MM.1S (cell line): ENCODE results near the gene FAM120A.

Experiments used
- DNase-seq: peaks from one replicate; pipeline ENCODE4 v3.0.0-alpha.2; 2015
- H2AFZ ChIP-seq: fragments of 300-600 bp; sonication (generic); 2 replicates; pipeline ENCODE4 v1.6.0; 2016; ENCODE audit warnings: antibody characterized with exemption, low read length
- H3F3A ChIP-seq: fragments of 300-600 bp; sonication (generic); 2 replicates; pipeline ENCODE4 v1.6.1; 2016; ENCODE audit warnings: mild to moderate bottlenecking, antibody characterized with exemption, low read length, moderate library complexity, mixed read lengths; ENCODE audit not compliant: insufficient read depth
- H3K27ac ChIP-seq: fragments of 300-600 bp; sonication (generic); 2 replicates; pipeline ENCODE4 v1.5.1; 2016; ENCODE audit warnings: mild to moderate bottlenecking, low read length
- H3K27me3 ChIP-seq: fragments of 300-600 bp; sonication (generic); replicated peaks from 2 replicates; pipeline ENCODE4 v1.6.0; 2016; ENCODE audit warnings: low read length; ENCODE audit not compliant: insufficient read depth
- H3K36me3 ChIP-seq: fragments of 300-600 bp; sonication (generic); replicated peaks from 2 replicates; pipeline ENCODE4 v1.6.1; 2016; ENCODE audit warnings: mild to moderate bottlenecking, low read length, mixed read lengths; ENCODE audit not compliant: insufficient read depth
- H3K4me1 ChIP-seq: fragments of 300-600 bp; sonication (generic); 2 replicates; pipeline ENCODE4 v1.6.1; 2016; ENCODE audit warnings: low read length, mixed read lengths
- H3K4me2 ChIP-seq: fragments of 300-600 bp; sonication (generic); 2 replicates; pipeline ENCODE4 v1.6.0; 2016; ENCODE audit warnings: low read depth, low read length
- H3K4me3 ChIP-seq: fragments of 300-600 bp; sonication (generic); 2 replicates; pipeline ENCODE4 v1.5.1; 2016; ENCODE audit warnings: low read length, mixed read lengths
- H3K79me2 ChIP-seq: fragments of 300-600 bp; sonication (generic); 2 replicates; pipeline ENCODE4 v1.6.1; 2016; ENCODE audit warnings: mixed run types, low read length, mixed read lengths
- H3K9ac ChIP-seq: fragments of 300-600 bp; sonication (generic); 2 replicates; pipeline ENCODE4 v1.6.1; 2016; ENCODE audit warnings: low read length, mixed read lengths
- H3K9me2 ChIP-seq: fragments of 300-600 bp; sonication (generic); replicated peaks from 2 replicates; pipeline ENCODE4 v1.6.1; 2016; ENCODE audit warnings: mild to moderate bottlenecking, low read length, mixed read lengths; ENCODE audit not compliant: insufficient read depth
- H3K9me3 ChIP-seq: fragments of 300-600 bp; sonication (generic); replicated peaks from 2 replicates; pipeline ENCODE4 v1.6.1; 2016; ENCODE audit warnings: mild to moderate bottlenecking, low read length, mixed read lengths; ENCODE audit not compliant: insufficient read depth
- H4K20me1 ChIP-seq: fragments of 300-600 bp; sonication (generic); 2 replicates; pipeline ENCODE4 v1.6.1; 2016; ENCODE audit warnings: mild to moderate bottlenecking, low read length, moderate library complexity, mixed read lengths; ENCODE audit not compliant: insufficient read depth
- EZH2 ChIP-seq: fragments of 300-600 bp; sonication (generic); optimal IDR thresholded peaks from 2 replicates; pipeline ENCODE3; 2017; ENCODE audit warnings: low read depth, mild to moderate bottlenecking, antibody characterized with exemption, low read length, mixed read lengths
- EZH2phosphoT487 ChIP-seq: fragments of 300-600 bp; sonication (generic); IDR thresholded peaks from 2 replicates; pipeline ENCODE4 v1.6.1; 2018; ENCODE audit warnings: antibody characterized with exemption, low read length
- TF ChIP-seq, protein P1 (sequence below): fragments of 300-600 bp; sonication (generic); IDR thresholded peaks from 2 replicates; pipeline ENCODE4 v1.5.1; 2016; ENCODE audit warnings: antibody characterized with exemption, low read length, mixed read lengths

Gene FAM120A

GRCh38 chr9:93458712-93459111 is 7.2 kb downstream of the FAM120A start:
- H3K4me1 ChIP-seq: peaks cover 25% of the 10 kb centered on the region
- no peak overlapping the region for H3K4me2 ChIP-seq

DNA sequence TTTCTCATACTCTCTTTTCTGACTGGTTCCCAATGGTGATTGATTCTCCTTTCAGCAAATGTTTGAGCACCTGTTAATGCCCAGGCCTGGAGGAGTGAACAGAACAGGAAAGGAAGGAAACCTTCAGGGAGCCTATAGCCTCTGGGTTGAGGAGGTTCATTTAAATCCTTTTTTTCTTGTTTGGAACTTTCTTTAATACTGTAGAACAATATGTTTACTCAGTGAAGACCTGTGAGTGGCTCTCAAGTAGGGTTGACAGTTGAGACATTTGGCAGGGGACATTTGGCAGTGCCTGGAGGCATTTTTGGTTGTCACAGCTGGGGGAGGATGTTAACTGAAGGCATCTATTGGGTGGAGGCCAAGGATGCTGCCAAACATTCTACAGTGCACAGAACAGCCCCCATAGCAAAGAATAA is 8.0 kb downstream of the FAM120A start:
- Histone ChIP-seq H3K27me3 (no peaks in the 10 kb centered on the region), H4K20me1 (peaks cover 40% of the 10 kb centered on the region), H2AFZ (no peak overlapping the region), H3K4me1 (peaks cover 26% of the 10 kb centered on the region), H3K4me2 (no peak overlapping the region), H3K9me2 (no peaks in the 10 kb centered on the region), H3K79me2 (peaks cover 100% of the 10 kb centered on the region), H3K27ac (no peak overlapping the region), H3K9me3 (no peaks in the 10 kb centered on the region), H3F3A (no peaks in the 10 kb centered on the region), H3K4me3 (no peak overlapping the region), H3K9ac (no peak overlapping the region), H3K36me3 (no peaks in the 10 kb centered on the region)
- no peak for DNase-seq
- no peak for TF ChIP-seq EZH2phosphoT487
- TF ChIP-seq, protein P1, sequence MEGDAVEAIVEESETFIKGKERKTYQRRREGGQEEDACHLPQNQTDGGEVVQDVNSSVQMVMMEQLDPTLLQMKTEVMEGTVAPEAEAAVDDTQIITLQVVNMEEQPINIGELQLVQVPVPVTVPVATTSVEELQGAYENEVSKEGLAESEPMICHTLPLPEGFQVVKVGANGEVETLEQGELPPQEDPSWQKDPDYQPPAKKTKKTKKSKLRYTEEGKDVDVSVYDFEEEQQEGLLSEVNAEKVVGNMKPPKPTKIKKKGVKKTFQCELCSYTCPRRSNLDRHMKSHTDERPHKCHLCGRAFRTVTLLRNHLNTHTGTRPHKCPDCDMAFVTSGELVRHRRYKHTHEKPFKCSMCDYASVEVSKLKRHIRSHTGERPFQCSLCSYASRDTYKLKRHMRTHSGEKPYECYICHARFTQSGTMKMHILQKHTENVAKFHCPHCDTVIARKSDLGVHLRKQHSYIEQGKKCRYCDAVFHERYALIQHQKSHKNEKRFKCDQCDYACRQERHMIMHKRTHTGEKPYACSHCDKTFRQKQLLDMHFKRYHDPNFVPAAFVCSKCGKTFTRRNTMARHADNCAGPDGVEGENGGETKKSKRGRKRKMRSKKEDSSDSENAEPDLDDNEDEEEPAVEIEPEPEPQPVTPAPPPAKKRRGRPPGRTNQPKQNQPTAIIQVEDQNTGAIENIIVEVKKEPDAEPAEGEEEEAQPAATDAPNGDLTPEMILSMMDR: no peak
- no peak for TF ChIP-seq EZH2

More at GRCh38 chr9:93458712-93459111, 7.2 kb downstream of the FAM120A start:
- Histone ChIP-seq H3K27ac (no peak overlapping the region), H3K79me2 (peaks cover 100% of the 10 kb centered on the region), H2AFZ (no peak overlapping the region), H3K4me3 (no peak overlapping the region), H3K27me3 (no peaks in the 10 kb centered on the region), H3K9ac (no peak overlapping the region), H4K20me1 (peaks cover 42% of the 10 kb centered on the region), H3F3A (no peaks in the 10 kb centered on the region), H3K9me2 (no peaks in the 10 kb centered on the region), H3K9me3 (no peaks in the 10 kb centered on the region), H3K36me3 (no peaks in the 10 kb centered on the region)
- DNase-seq: no peak
- TF ChIP-seq EZH2: no peak
- TF ChIP-seq, protein P1: no peak
- TF ChIP-seq EZH2phosphoT487: no peak

GRCh38 chr9:93460689-93461413 is 9.4 kb downstream of the FAM120A start:
- H2AFZ ChIP-seq: no peak overlapping the region
- H3K36me3 ChIP-seq: no peaks in the 10 kb centered on the region
- H4K20me1 ChIP-seq: peaks cover 39% of the 10 kb centered on the region
- H3K27me3 ChIP-seq: no peaks in the 10 kb centered on the region
- H3K4me2 ChIP-seq: no peak overlapping the region
- peaks cover 100% of the 10 kb centered on the region for H3K79me2 ChIP-seq
- no peaks in the 10 kb centered on the region for H3K9me3 ChIP-seq
- DNase-seq: no peak
- no peak overlapping the region for H3K9ac ChIP-seq
- TF ChIP-seq, protein P1: no peak
- no peak for TF ChIP-seq EZH2phosphoT487
- TF ChIP-seq EZH2: no peak
- H3K4me1 ChIP-seq: peaks cover 26% of the 10 kb centered on the region
- H3F3A ChIP-seq: no peaks in the 10 kb centered on the region
- H3K27ac ChIP-seq: no peak overlapping the region
- no peaks in the 10 kb centered on the region for H3K9me2 ChIP-seq
- H3K4me3 ChIP-seq: no peak overlapping the region
